GM18526 (cell line): ENCODE measurements around the gene CREB5.

Experiments
- POLR2A ChIP-seq: IDR thresholded peaks from 3 replicates; pipeline ENCODE4 v1.6.1; 2011; ENCODE audit not compliant: insufficient read length; ENCODE audit errors: extremely low read depth

CREB5 gene

DNA sequence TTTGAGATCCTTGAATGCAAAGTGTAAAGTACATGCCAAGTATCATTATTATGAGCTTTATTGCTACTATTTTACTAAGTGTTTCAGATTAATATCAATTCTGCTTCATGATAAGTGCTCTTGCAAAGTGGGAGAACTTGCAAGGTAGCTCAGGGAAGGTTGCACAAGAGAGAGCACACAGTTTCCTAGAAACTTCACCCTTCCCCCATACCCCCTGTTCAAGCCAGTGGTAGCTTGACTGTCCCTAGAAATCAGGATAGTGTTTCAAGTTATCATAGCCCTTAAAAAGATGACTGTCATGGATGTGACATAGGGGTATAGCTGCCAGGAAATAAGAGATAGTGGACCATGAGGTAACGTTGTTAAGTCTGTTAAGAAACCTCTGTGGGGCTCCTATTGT is 294.3 kb downstream of the CREB5 start:
- TF ChIP-seq POLR2A, result no peak

DNA sequence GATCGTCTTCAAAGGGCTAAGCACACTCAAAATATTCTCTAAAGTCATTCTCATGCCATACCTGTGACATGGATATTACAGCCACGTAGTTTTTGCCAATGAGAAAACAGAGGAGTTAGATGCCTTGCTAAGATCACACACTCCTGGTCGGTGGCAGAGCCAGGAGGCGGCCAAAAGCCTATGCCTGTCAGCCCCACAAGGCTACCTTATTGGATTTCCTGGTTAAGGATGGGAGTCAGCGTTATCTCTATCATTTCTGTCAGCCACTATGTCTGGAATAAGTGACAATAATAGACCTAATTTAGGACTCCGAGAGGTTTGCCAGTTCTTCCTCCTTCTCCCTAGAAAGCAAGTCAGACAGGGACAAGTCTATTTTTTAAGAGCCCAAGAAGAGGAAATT is 295.0 kb downstream of the CREB5 start:
- TF ChIP-seq POLR2A, result no peak

DNA sequence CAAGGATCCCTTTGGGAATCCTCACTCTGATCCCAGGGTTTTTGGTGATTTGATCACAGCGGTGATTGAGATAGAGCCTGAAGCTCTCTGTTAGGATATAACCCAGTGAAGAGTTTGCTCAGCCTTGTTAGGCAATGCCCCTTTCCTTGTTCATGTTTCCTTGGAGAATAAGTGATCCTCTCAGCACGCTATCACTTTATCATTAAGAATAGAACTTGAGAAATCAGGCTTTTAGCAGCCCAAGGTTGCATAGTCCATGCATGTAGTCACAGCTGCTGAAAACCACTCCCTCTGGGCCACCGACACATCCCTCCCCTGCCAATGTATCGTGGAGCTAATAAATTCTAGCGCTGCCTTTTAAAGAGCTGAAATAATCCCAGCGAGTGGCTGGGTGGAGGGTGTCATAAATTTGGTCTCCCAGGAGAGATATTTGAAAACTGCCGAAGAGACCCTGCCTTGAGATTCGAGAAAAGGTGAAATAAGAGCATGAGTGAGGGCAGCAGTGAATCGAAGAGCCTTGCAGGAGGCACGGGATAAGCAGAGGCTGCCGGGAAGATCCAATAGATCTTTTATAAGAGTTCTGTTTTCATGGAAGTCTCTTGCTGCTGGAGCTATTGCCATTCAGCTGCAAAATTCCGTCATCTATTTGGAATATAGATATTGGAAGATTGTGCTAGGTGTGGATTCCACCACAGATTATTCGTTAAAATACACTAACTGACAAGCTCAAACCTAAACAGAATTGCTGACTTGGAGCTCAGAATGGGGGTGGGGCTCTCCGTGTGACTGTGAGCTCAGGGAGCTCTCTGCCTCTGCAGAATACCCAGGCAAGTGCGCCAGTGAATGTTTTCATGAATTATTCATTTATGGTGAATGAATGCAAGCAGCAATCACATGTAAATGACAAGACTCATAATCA is 296.0 kb downstream of the CREB5 start:
- no peak for TF ChIP-seq POLR2A

DNA sequence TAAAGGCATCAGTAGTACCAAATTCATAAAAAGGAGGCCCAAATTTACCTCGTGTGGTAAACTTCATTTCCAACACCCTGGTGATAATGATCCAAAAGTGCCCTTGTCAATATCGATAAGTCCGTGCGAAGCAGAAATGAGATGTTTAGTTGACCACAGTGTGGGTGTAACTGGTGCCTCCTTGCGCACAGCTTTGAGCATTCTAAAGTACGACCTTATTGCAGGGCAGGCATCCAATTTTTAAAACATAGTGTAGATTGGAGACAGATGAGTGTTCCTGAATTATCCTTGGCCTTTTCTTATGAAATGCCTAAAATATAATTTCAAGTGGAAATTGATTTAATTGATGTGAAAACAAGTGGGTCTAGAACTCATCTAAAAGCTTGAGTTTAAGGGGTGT is 297.4 kb downstream of the CREB5 start:
- no peak for TF ChIP-seq POLR2A

DNA sequence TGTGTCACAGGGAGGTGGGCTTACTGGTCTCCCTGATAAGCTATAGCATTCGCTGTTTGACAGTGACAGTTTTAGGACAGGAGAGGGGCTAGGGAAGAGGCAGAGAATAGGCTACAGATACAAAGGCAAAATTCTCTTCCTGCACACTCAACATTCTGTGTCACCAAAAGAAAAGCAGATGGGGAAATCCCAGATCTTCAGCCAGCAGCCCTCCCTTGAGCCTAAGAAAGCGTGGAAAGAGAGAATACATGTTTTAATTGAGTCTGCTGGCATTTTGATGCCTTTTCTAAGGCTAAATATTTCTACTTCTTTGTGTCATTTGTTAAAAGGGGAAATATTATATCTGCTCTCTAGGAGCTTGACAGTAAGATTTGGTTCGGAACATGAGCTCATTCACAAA is 298.8 kb downstream of the CREB5 start:
- TF ChIP-seq POLR2A, result no peak

DNA sequence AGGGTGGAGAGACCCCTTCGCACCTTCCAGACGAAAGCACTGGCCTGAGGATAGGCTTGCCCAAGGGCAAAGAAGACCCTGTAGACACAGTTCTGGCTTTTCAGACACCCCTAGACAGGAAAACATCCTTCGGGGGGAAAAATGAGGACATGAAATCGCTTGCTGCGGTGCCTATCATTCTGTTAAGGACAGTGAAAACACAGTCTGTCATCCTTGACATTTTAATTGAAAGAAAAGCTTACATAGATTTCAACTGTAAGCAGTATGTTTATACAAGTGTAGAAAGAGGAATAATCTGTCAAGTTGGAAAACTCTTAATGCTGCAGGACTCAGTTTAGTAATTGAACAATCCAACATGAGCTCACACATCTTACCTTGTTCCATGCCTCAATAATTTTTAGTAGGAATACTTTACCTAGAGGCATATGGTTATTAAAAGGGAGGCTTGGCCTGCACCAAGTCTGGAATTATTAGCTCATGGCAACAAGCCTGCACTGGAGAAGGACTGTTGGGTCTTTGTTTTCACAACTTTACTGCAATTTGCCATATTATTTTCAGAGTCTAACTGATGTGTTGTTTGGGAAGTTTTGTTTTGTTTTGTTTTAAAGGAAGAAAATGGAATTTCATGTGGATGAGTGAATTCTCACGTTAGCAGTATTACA is 302.3 kb downstream of the CREB5 start:
- no peak for TF ChIP-seq POLR2A

DNA sequence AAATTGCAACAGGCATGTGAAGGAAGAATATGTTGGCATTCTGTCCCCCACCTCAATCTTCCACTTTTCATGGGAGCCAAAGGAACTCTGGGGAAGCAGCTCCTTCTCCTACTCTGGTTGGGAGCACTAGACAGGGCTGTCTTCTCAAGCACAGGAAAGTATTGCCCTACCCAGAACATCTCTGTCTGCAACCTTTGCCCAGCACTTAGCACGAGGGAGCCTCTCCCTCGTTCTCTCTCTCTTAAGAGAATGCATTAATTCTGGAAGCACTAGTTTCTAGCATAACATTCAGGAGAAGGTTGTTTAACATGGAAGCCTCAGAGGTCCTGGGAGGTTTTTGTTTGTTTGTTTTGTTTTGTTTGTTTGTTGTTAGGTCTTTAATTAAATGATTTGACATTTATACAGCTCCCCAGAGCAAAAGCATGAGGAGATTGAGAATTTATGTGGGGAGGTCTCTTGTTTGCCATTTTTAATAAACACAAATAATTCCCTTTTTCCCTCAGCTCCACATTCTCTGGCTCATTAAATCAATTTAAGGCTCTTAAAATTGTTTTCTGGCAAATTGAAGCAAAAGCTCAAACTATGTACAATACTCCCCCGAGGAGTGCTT is 305.2 kb downstream of the CREB5 start:
- no peak for TF ChIP-seq POLR2A

DNA sequence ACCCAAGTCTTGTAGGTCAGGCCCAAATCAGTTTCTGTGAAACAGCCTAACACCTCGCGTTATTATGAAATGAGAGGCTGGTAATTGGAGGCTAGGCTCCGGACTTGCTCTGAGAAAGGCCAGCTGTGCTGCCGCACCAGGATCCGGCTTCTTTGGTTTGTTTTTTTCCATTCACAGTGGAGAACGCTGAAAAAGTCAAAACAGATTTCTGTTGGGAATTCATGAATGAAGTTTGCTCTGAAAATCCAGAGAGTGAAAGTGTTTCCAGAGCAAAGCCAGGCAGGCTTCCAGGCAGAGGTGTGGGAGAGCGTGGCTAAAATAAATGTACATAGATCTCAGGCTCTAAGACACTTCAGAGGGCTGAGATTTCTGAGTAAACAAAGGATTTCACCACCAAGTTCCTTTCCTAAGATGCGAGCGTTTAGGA is 305.8 kb downstream of the CREB5 start:
- TF ChIP-seq POLR2A, result no peak

DNA sequence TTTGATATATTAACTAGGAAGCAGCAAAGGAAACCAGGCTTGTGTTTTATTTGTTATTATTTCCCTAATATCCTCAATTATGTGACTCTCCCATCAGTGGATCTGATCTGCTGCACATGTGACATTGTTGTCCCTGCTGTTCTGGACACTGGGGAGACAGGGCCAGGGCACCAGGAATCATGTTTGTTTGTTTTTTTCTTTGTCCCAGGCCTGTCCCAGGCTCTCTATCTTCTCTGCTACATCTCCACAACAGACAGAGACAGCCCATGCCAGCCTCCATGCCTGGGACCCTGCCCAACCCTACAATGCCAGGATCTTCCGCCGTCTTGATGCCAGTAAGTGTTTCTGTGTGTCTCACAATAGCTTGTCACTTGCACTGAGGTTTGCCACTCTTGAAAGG is 306.2 kb downstream of the CREB5 start:
- TF ChIP-seq POLR2A, result no peak

DNA sequence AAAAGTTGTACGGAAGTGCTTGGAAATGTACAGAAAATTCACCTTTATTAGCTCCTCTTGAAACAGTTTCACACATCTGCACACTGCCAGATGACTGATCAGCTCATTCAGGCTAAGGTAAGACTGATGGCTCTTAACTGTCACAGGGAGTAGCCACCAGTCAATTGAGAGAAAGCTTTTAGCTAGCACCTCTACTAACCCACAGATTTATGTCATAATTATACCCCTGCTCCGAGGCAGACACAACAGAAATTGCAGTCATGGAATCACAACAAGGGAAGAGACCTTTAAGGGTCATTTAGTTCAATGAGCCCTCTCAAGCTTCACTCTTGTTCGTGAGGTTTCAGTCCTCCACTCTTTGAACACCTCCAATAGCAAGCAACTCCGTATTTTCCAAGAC is 310.4 kb downstream of the CREB5 start:
- TF ChIP-seq POLR2A, result no peak

DNA sequence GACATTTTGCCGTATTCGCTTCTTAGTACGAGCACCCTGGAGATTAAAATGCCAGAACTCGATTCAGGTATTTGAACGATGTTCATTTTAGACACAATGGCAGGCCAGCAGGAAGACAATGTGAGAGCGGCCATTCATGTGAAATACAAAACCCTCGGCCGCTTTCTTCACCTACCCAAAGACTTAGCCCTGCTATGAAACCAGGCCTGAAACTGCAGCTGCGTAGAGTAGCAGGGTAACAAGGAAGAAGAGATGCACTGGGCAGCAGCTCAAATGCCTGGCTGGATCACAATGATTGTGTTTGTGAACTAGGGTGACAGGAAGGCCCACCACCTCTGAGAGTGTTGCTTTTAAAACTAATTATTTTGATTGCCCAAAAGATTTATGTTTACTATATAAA is 311.0 kb downstream of the CREB5 start:
- no peak for TF ChIP-seq POLR2A

DNA sequence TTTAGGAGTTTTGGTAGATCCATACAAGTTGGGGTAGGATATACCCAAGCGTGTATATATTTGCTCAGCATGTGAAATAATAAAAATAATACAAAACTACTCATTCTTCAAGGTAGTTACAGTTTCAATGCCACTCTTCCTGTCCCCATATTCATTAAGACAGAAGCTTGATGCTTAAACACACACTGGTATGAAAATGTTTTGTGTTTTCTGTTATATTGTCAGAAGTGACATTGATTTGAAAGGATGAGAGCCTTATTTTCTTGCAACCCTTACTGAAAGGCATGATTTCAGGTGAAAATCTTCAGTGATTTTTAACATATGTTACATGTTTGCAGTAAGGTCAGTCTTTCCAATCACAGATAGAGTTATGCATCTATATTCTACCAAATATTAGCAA is 312.2 kb downstream of the CREB5 start:
- TF ChIP-seq POLR2A, result no peak

DNA sequence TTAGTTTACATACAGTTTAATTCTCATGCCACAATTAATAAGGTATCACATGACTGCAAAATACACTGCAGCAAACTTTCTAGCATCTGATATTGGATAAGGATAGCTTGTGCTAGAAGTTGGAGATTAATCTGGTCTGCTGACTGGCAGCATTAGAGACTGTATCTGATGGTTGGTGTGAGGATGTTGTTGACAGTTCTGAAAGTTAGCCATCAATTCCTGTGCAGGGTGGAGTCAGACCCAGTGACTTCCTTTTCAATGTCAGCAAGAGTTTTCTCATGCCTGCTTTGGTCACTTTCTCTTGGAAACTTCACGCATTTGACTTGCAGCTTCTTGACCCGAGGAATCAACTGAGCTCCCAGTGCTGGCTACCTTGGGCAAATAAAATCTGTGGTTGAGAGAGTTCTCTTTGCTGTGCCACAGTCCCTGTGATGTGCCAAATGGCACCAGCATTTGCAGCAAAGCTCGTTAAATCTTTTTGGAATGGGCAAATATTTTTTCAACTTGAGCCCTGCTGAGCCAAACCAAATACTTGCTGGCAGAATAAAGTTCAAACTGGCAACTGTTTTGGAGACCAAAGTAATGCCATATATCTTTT is 312.8 kb downstream of the CREB5 start:
- no peak for TF ChIP-seq POLR2A

DNA sequence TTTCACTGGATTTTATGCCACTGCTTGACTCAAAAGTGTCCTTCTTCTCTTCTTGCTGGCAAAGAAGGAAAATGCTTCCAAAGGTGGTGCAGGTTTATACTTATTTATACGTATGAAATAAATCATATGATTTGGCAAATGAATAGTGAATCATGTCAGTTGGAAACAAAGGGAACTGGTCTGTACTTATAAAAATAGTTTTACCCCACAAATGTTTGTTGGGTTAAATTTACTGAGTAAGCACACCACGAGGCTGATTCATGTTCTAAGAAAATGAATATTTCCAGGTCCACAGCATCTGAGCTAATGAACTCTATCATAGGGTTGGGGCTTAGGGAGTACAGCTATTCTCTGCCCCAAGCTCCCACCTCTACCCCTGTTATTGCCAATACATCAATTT is 313.6 kb downstream of the CREB5 start:
- TF ChIP-seq POLR2A, result no peak

DNA sequence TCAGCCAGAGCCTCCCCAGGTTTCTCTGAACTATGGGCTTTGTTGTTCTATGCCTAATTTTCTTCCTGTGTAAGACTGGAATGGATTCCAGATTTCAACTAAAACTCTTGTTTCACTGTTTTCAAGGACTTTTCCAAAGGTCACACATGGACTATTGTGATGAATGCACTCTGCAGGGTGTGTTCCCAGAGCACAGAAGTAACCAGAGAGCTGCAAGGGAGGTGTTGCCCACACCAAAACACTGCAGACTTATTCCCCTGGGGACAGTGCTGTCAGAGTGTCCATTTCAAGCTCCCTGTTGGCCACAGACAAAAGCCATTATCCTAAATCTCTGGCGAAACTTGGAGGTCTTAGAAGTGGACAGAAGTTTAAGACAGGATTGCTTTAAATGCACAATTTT is 314.2 kb downstream of the CREB5 start:
- TF ChIP-seq POLR2A, result no peak

DNA sequence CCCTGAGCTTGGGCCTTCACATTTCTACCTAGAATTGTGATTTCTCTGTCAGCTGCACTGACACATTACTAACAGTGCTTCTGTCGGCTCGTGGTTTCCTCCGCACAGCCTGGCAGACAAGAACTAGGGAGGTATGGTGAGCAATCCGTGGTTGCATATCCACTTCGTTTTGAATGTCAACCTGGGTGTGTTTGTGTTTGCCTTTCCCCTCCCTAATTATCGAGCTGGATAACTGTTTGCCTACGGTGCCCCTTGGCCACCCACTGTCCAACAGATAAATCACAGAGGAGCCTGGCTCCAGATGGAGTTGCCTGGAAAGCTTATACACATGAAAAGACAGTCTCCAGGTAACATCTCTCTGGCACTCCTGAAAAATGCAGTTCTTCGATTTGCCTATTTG is 317.0 kb downstream of the CREB5 start:
- TF ChIP-seq POLR2A, result no peak

DNA sequence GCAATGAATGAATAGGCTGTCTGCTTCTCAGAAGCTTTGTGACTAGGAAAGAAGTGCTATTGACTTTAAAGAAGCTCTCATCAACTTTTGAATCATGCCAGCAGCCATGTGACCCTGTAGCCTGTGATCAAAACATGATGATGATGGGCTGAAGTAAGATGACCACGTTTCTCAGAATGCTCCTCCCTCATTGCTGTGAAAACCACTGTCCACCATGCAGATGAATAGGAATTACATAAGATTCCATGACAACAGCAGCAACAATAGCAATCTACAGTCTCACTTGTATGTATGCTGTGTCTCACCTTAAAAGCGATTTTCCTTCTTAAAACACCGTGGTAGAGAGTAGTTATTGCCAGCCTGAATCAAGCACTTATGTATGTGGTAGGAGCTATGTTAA is 317.4 kb downstream of the CREB5 start:
- no peak for TF ChIP-seq POLR2A
